Fibroblast of gingiva (primary cell): Measurements from ENCODE around the gene GRIA4.
A peak's percentile ranks its signal among the peaks of the same experiment; 100 is the strongest.

Experiments used
- DNase-seq: peaks from one replicate; pipeline ENCODE4 v3.0.0-alpha.2; 2011; ENCODE audit warnings: low read depth

Gene GRIA4

DNA sequence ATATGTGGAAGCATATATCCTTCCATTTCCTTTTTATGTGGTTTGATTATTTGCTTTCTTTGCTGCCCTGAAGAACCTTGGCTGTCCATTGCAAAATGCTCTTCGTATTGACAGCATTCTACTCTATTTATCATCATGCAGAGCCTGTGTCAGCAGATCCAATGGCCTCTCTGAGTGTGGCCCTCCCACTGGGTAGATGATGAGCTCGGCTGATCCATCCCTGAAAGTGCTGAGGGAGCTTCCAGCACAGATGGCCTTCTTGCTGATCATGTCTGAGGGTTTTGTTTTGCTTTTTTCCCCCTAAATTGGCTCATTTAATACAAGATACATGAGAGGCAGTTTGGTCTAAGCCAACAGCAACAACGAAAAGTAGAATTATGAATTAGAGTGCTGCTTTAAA, 181.0 kb downstream of the GRIA4 start:
- DNase-seq, result no peak

- DNase-seq, result no peak
Observed at GRCh38 chr11:105793092-105793491, 183.2 kb downstream of the GRIA4 start.

DNA sequence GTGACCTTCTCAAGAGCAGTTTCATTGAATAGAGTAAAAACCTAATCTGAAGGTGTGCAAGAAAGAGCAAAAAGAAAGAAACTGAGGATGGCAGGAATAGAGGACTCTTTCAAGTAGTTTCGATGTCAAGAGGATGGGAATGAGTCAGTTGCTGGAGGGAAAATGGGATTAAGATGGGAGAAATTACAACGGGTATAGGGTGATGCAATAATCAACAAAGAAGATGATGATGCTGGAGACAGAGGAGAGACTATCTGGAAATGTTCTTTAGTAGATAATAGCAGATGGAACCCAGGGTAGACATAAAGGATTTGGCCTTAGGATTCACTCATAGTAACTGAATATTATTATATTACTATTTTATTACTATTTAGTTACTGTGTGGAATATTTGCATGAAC, 189.4 kb downstream of the GRIA4 start:
- DNase-seq, result no peak

GRCh38 chr11:105799728-105800462, 190.0 kb downstream of the GRIA4 start:
- DNase-seq, result no peak

DNA sequence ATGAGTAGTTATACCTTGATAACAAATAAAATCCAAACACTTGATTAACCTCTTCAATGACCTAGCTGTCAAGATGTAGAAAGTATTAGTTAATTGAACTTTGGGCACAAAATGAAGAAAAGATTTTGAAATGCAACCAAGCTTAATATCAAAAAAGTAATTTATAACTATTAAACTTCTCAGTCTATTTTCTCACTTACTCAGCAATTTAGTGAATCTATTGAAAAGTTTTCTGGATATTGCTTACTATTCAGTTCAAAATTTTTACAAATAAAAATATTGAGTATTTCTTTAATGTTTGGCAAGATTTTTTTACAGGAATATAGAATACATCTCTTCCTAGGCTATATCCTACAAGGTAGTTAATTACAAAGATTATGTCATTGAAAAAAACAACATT, 192.5 kb downstream of the GRIA4 start:
- DNase-seq, result no peak

DNA sequence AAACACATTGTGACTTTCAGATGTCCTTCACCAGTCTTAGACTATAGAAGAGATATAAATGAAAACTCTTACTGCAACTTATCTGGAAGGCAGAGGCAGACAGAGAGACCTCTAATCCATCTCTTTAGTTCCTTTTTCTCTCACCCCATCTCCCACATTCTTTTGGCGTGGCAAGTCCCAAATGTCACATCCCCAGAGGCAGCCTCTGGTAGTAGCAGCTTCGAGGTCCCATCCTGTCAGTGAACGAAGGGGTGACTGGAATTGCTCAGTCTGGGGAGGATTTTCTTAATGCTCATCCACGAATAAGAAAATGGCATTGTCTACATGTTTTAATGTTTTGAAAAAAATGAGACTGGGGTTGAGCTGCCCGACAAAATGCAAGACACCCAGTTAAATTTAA, 201.4 kb downstream of the GRIA4 start:
- no peak for DNase-seq

- DNase-seq, result no peak
Observed at GRCh38 chr11:105821372-105821771, 211.5 kb downstream of the GRIA4 start.

DNA sequence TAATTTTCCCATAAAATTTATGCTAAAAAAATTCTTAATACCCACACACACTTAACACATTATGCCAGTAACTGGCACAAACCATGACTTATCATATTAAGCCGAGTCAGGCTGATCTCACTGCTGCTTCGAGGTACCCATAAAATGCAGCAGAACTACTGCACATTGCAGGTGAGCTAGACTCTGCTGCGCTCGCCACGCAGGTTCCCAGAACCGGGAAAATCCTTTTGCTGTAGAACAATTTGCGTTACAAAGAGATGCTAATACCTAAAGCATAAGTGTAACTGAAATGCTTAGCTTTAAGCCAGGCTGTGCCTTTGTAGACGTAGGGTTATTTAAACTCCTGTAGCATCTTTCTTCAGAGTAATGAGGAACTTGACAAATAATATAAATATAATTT, 211.9 kb downstream of the GRIA4 start:
- DNase-seq, result no peak

- no peak for DNase-seq
Observed at GRCh38 chr11:105823495-105824033, 213.7 kb downstream of the GRIA4 start.

GRCh38 chr11:105824457-105825013, 214.7 kb downstream of the GRIA4 start:
- DNase-seq, result no peak

GRCh38 chr11:105825141-105825540, 215.3 kb downstream of the GRIA4 start:
- DNase-seq, result no peak

- no peak for DNase-seq
Observed at GRCh38 chr11:105827906-105828305, 218.0 kb downstream of the GRIA4 start.

GRCh38 chr11:105829084-105829483, 219.2 kb downstream of the GRIA4 start:
- no peak for DNase-seq

DNA sequence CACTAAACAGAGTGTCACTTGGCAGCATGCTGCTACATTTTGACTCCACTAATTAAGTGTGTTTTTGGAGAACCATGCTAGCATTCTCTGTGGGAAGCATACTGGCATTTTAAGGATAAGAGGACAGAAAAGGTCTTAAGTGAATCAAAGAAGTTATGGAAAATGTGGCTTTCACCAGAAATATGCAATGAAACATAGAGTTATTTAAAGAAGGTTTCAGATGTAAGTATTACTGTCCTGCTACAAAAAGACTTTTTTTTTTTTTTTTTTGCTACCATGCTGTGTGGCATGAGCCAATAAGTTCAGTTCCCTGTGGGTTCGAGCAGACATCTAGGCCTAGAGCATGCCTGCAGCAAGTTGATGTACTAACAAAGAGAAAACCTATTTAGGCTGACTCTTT, 224.6 kb downstream of the GRIA4 start:
- no peak for DNase-seq

DNA sequence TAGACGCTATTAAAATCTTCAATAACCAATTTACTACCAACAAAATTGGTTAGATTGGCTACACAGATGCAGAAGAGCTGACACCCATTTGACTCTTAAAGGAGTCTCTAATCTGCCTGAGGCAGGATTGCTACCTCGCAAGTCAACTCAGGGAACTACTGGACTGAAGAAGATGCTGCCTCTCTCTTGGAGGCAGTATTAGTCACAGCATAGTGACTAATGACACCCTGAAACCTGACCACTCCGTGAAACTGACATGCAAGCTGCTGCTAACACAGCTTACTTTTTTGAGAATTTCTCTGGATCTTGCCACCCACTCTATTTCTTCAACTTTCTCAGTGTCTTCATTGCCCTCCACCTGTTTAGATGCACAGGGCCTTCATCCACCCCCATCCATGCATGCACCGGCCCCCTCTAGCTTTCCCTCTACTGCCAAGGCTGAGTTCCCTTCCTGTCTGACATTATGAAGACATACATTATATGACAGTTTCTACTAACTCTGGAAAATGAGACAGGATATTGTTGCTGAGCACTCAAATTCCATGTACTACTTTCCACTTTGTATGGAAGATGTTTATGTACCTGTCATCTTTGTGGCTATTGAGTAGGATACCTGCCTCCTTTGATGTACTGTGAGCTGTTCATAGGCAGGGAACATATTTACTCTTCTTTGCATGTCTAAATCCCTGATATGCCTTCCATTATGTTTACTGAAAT, 229.0 kb downstream of the GRIA4 start:
- DNase-seq, result peak; percentile 2

DNA sequence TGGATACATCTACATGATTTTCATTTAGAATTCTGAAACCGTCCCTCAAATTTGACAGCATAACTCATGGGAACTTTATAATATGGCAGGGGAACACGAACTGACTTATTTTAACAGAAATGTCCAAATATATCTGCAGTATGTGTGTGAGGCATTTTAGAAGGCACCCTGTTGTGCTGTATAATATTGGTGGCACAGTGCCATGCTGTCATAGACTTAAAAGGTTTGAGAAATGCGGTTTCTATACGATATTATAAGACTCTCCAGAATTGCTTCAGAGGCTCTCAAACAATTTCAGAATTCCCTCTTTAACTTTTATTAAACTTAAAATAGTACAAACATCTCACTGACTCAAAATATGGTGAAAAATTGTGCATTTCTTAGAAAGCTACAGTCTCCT, 230.5 kb downstream of the GRIA4 start:
- DNase-seq, result no peak

GRCh38 chr11:105852403-105852802, 242.5 kb downstream of the GRIA4 start:
- DNase-seq, result no peak

DNA sequence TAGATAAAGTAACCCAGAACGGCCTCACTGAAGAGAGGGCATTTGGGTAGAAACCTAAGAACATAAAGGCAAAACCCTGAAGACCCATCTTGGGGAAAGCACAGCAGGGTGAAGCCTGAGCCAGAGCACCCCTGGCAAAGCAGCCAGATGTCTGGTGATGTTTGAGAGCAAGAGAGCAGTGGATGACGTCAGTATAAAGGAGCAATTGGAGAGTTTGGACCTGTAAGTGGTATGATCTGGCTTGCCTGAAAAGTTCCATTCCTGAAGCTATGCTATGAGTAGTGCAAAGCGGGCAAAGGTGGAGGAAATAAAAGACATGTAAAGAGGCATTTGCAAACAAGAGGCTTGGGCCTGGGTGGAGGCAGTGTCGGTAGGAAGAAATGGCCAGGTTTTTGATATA, 244.4 kb downstream of the GRIA4 start:
- no peak for DNase-seq

DNA sequence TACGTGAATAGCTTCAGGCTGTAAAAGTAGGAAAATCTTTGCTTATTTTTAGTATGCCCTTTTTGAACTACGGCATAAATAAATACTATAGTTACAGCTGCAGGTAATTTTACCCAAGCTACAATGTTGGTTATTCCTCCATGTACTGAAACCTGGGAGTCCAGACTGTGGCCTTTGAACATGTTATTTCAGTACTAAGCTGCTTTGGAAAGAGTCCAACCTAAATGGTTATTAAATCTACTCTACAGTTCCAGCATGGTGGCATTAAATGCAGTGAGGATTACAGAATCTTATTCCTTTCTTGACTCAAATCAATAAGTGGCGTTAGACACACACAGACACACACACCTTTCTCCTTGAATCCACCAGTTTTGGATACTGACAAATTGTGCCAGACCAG, 247.1 kb downstream of the GRIA4 start:
- DNase-seq, result no peak

GRCh38 chr11:105857728-105858127, 247.9 kb downstream of the GRIA4 start:
- no peak for DNase-seq

- DNase-seq, result no peak
Observed at GRCh38 chr11:105858841-105859240, 249.0 kb downstream of the GRIA4 start.

DNA sequence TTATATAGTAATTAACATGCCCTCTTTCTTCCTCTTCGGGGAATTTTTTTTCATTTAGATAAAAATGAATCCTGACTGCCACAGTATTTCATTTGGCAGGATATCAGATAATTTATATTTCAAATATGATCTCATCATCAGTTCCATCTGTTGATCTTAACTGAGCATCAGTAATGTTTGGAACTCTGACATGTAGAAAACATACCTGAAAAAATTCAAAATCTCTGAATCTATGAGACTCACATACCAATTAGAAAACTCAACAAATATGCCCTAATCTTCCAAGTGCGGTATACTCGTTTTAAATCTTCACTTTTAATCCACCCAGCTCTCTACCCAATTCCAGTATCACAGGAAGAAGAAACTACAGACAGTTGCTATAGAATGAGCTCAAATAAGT, 250.2 kb downstream of the GRIA4 start:
- DNase-seq, result no peak

DNA sequence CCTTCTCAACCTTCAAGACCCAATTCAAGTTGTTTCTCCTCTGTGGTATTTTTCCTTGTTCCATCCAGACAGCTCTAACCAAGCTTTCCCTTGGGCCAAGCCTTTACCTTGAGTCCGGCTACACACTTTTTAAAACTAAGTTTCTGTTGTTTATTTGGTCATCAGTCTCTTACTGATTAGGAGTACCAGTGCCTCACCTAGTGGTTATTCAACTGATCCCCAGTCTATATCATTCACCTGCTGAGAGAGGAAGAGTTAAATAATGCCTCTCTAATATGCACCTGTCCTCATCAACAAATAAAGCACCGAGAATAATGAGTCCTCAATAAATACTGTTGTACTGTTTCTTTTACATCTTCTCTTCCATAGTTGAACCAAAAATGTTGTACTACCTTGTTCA, 251.4 kb downstream of the GRIA4 start:
- no peak for DNase-seq
